HepG2 (cell line): ENCODE results near the gene URB1. TPM values are rescaled to one million over a fixed set of nuclear protein-coding genes. Genes with fewer than 3 reads are reported as not detected.

Experiments
- ATAC-seq: fragments of 200-7000 bp; cut with Tn5 transposase; 3 replicates; pipeline ENCODE4 v1.9.1; 2020; ENCODE audit warnings: mild to moderate bottlenecking, moderate library complexity
- BruUV-seq: library from RNA; stranded (reverse); fragments of 400-500 nt; replicated peaks from 2 replicates; lab custom pipeline; 2021; lab: Mats Ljungman, UMichigan
- CTCF ChIA-PET: fragments of 300-600 bp; formaldehyde crosslinking; extraction: SDS; loops from one replicate; lab custom pipeline; 2021; ENCODE audit warnings: low total read pairs, inconsistent platforms, low intra/inter-chr PET ratio; lab: Yijun Ruan, JAX
- POLR2A ChIA-PET: fragments of 350-600 bp; sonication (Branson Sonifier 250); formaldehyde crosslinking; loops from one replicate; lab custom pipeline; 2020; ENCODE audit warnings: antibody characterized with exemption, inconsistent platforms; lab: Yijun Ruan, JAX
- DNase-seq: peaks from one replicate; pipeline ENCODE4 v3.0.0-alpha.2; 2015; ENCODE audit warnings: low spot score
- FAIRE-seq: peaks from 3 replicates; lab custom pipeline; 2011; peaks lifted over from hg19 to GRCh38; lab: Jason Lieb, UNC
- H2AFZ ChIP-seq: one replicate; pipeline ENCODE4 v1.6.1; 2011; ENCODE audit warnings: low read length, inconsistent platforms
- H3K27ac ChIP-seq: fragments of 300-600 bp; 3 replicates; pipeline ENCODE4 v1.8.0; 2011; ENCODE audit warnings: mixed run types, mild to moderate bottlenecking, mixed read lengths, low read length, inconsistent platforms; ENCODE audit not compliant: insufficient read depth; ENCODE audit errors: extremely low read length
- H3K27me3 ChIP-seq, 2 experiments: fragments of 200-600 bp in 1 of 2; 2 replicates in 1 of 2; 3 replicates in 1 of 2; pipeline versions ENCODE4 v1.6.0 to v1.8.0; 2011; ENCODE audit warnings: low read length in 2 of 2, mild to moderate bottlenecking in 2 of 2, moderate library complexity in 2 of 2, inconsistent platforms in 1 of 2; ENCODE audit not compliant: insufficient read depth in 2 of 2, control insufficient read depth in 1 of 2
- H3K36me3 ChIP-seq, 2 experiments: fragments of 200-600 bp in 1 of 2; replicated peaks in 1 of 2; 2 replicates in 1 of 2; 3 replicates in 1 of 2; pipeline versions ENCODE4 v1.5.1 to v1.8.0; 2011; ENCODE audit warnings: low read length in 2 of 2, inconsistent platforms in 1 of 2; ENCODE audit not compliant: insufficient read depth in 2 of 2, control insufficient read depth in 1 of 2
- H3K4me1 ChIP-seq: 2 replicates; pipeline ENCODE4 v1.5.1; 2012; ENCODE audit warnings: low read length, inconsistent platforms; ENCODE audit not compliant: insufficient read depth
- H3K4me2 ChIP-seq: 2 replicates; pipeline ENCODE4 v1.6.0; 2011; ENCODE audit warnings: low read depth, low read length, inconsistent platforms
- H3K4me3 ChIP-seq, 3 experiments: fragments of 200-600 bp in 1 of 3; sonication (generic), shearing (Covaris generic) in 1 of 3; replicated peaks in 1 of 3; 2 replicates each; pipeline ENCODE4 v1.5.1; 2011 to 2016; ENCODE audit warnings: low read length in 3 of 3, inconsistent platforms in 2 of 3, low read depth in 2 of 3, mild to moderate bottlenecking in 2 of 3, control low read depth in 1 of 3, mixed read lengths in 1 of 3; ENCODE audit not compliant: insufficient read depth in 1 of 3
- H3K79me2 ChIP-seq: one replicate; pipeline ENCODE4 v1.6.1; 2011; ENCODE audit warnings: low read length, inconsistent platforms; ENCODE audit not compliant: insufficient read depth
- H3K9ac ChIP-seq: 2 replicates; pipeline ENCODE4 v1.6.0; 2011; ENCODE audit warnings: mild to moderate bottlenecking, low read depth, low read length, inconsistent platforms; ENCODE audit not compliant: insufficient read depth
- H3K9me3 ChIP-seq: 2 replicates; pipeline ENCODE4 v1.5.1; 2012; ENCODE audit warnings: mild to moderate bottlenecking, low read length
- H4K20me1 ChIP-seq: 2 replicates; pipeline ENCODE4 v1.6.0; 2011; ENCODE audit warnings: inconsistent platforms, mild to moderate bottlenecking, low read length, moderate library complexity; ENCODE audit not compliant: insufficient read depth
- ARNT2 ChIP-seq: sonication (generic); formaldehyde crosslinking; IDR thresholded peaks from 2 replicates; pipeline ENCODE4 v1.8.0; 2022; ENCODE audit warnings: mild to moderate bottlenecking, low read depth, missing genetic modification reagents, moderate library complexity
- CSRNP1 ChIP-seq: sonication (generic); formaldehyde crosslinking; IDR thresholded peaks from 2 replicates; pipeline ENCODE4 v1.8.1; 2023; ENCODE audit warnings: mild to moderate bottlenecking, missing genetic modification reagents
- HNRNPK ChIP-seq: fragments of 200-400 bp; formaldehyde crosslinking; IDR thresholded peaks from 2 replicates; pipeline ENCODE4 v1.6.1; 2018; ENCODE audit warnings: low read length, low read depth, moderate library complexity, mild to moderate bottlenecking; ENCODE audit not compliant: poor library complexity, severe bottlenecking
- KDM2A ChIP-seq: sonication (generic); formaldehyde crosslinking; IDR thresholded peaks from 2 replicates; pipeline ENCODE4 v1.4.0; 2020; ENCODE audit warnings: low read depth, missing genetic modification reagents, borderline replicate concordance
- PRDM4 ChIP-seq: sonication (generic); formaldehyde crosslinking; IDR thresholded peaks from 2 replicates; pipeline ENCODE4 v1.9.0; 2021; ENCODE audit warnings: missing genetic modification reagents, borderline replicate concordance
- SRF ChIP-seq: IDR thresholded peaks from 2 replicates; pipeline ENCODE4 v1.6.1; 2011; ENCODE audit warnings: mild to moderate bottlenecking, low read depth, low read length, moderate library complexity
- ZBTB34 ChIP-seq: sonication (generic); formaldehyde crosslinking; IDR thresholded peaks from 2 replicates; pipeline ENCODE4 v1.8.0; 2022; ENCODE audit warnings: mild to moderate bottlenecking, missing genetic modification reagents
- ZNF264 ChIP-seq: sonication (generic); formaldehyde crosslinking; IDR thresholded peaks from 2 replicates; pipeline ENCODE4 v1.4.0; 2020; ENCODE audit warnings: missing genetic modification reagents
- ZNF446 ChIP-seq: sonication (generic); formaldehyde crosslinking; IDR thresholded peaks from 2 replicates; pipeline ENCODE4 v1.5.0; 2020; ENCODE audit warnings: mild to moderate bottlenecking, missing genetic modification reagents
- ZNF451 ChIP-seq: sonication (generic); formaldehyde crosslinking; IDR thresholded peaks from 2 replicates; pipeline ENCODE4 v1.5.0; 2020; ENCODE audit warnings: mild to moderate bottlenecking, missing genetic modification reagents
- ZNF562 ChIP-seq: sonication (generic); formaldehyde crosslinking; IDR thresholded peaks from 2 replicates; pipeline ENCODE4 v1.8.0; 2022; ENCODE audit warnings: missing genetic modification reagents, borderline replicate concordance
- ZNF768 ChIP-seq: sonication (generic); formaldehyde crosslinking; IDR thresholded peaks from 2 replicates; pipeline ENCODE4 v1.4.0; 2020; ENCODE audit warnings: missing genetic modification reagents
- ZSCAN30 ChIP-seq: sonication (generic); formaldehyde crosslinking; IDR thresholded peaks from 2 replicates; pipeline ENCODE4 v1.5.0; 2020; ENCODE audit warnings: mild to moderate bottlenecking, missing genetic modification reagents
- WGBS: methylation state at CpG from one replicate; pipeline ENCODE4 v1.1.6; 2017; ENCODE audit warnings: low lambda C conversion rate; 5-methylcytosine and 5-hydroxymethylcytosine counted together
- in situ Hi-C: cut with HindIII; loops from 2 replicates; pipeline ENCODE4 v1.10.0; 2017; ENCODE audit warnings: low pct_unique_long_range_greater_than_20kb; ENCODE audit not compliant: extremely low pct_ligation_motif_present
- intact Hi-C: fragments of 100-400 bp; cut with micrococcal nuclease; formaldehyde crosslinking; loops from one replicate; pipeline ENCODE4 v1.10.0; 2022; ENCODE audit not compliant: unreplicated experiment
- polyA plus RNA-seq, 8 experiments: library from polyadenylated mRNA; depleted of rRNA in 3 of 8; stranded (reverse) in 7 of 8; unstranded in 1 of 8; fragments of >200 nt; fragmentation: Illumina TruSeq in 4 of 8; extraction: Trizol in 4 of 8; gene quantifications; 2 replicates each; pipeline versions ENCODE4 v1.2.1 to v1.2.3, GENCODE V29; 2011 to 2016; ENCODE audit warnings: low read depth in 4 of 8, missing spikeins in 1 of 8, mixed read lengths in 1 of 8; ENCODE audit not compliant: insufficient read depth in 1 of 8
- total RNA-seq, 5 experiments: library from RNA; depleted of rRNA; stranded (reverse); fragments of >200 nt; fragmentation: Illumina TruSeq; extraction: Trizol; gene quantifications; 2 replicates each; pipeline ENCODE4 v1.2.3, GENCODE V29; 2016; ENCODE audit warnings: low read depth in 1 of 5
- TF ChIP-seq, protein P1 (sequence below): sonication (generic); IDR thresholded peaks from 2 replicates; pipeline ENCODE4 v1.6.1; 2016; ENCODE audit warnings: low read depth, borderline replicate concordance
- TF ChIP-seq, protein P2 (sequence below): sonication (generic); formaldehyde crosslinking; IDR thresholded peaks from 2 replicates; pipeline ENCODE4 v1.5.0; 2020; ENCODE audit warnings: missing genetic modification reagents

Gene URB1
- total and polyA plus RNA-seq, 2 of the 13 experiments (the other 11 are each of a cell fraction or from before 2014, with no cell fraction given) = 4.5 to 16.7 TPM

DNA sequence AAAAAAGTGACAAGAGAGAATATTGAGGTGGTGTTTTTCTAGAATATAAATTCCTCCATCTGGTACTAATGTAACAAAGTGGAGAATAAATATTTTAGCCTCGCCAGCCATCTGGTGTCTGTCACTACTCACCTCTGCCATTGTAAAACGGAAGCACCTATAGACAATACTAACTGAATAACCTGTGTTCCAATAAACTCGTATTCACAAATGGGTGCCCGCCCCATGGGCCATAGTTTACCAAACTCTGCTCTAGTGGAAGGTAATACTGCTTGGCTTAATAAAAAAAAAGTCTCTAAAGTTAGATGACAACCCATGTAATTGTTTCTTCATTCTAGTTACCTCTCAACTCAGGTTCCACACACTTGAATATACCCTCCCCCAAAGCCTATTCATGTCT is 122.1 kb downstream of the URB1 start:
- no peak for FAIRE-seq
- Histone ChIP-seq H3K4me1 (no peaks in the 10 kb centered on the region), H3K9ac (no peak overlapping the region), H4K20me1 (no peaks in the 10 kb centered on the region), H3K4me3 (no peak overlapping the region), H3K79me2 (peaks cover 3% of the 10 kb centered on the region), H3K4me2 (no peak overlapping the region), H3K9me3 (no peaks in the 10 kb centered on the region), H3K27me3 (no peaks in the 10 kb centered on the region), H3K36me3 (peaks cover 8 to 49% of the 10 kb centered on the region in 2 experiments), H2AFZ (no peak overlapping the region), H3K27ac (no peak overlapping the region)
- ChIA-PET POLR2A (no interaction called here), CTCF (no interaction called here)
- BruUV-seq = no TSS peak
- ATAC-seq = no peak
- WGBS = 92% methylated on average over 4 of the region's 4 CpGs
- in situ Hi-C loops = loop anchor here (25.0 kb wide), 1 partner anchor 283 kb away; no protein-coding TSS in a partner anchor
- intact Hi-C loops = loop anchor here (10.0 kb wide), 1 partner anchor 64 kb away; no protein-coding TSS in a partner anchor
- no peak for DNase-seq
- TF ChIP-seq KDM2A (no peak), ARNT2 (CRISPR knock-in tag) (no peak), ZNF562 (CRISPR knock-in tag) (no peak), HNRNPK (no peak), ZBTB34 (CRISPR knock-in tag) (no peak), ZNF264 (no peak), CSRNP1 (no peak), ZNF446 (CRISPR knock-in tag) (no peak), ZNF451 (CRISPR knock-in tag) (no peak), ZSCAN30 (no peak), PRDM4 (CRISPR knock-in tag) (no peak), SRF (no peak), ZNF768 (CRISPR knock-in tag) (no peak)
- TF ChIP-seq, protein P1, sequence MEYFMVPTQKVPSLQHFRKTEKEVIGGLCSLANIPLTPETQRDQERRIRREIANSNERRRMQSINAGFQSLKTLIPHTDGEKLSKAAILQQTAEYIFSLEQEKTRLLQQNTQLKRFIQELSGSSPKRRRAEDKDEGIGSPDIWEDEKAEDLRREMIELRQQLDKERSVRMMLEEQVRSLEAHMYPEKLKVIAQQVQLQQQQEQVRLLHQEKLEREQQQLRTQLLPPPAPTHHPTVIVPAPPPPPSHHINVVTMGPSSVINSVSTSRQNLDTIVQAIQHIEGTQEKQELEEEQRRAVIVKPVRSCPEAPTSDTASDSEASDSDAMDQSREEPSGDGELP = no peak
- TF ChIP-seq, protein P2, sequence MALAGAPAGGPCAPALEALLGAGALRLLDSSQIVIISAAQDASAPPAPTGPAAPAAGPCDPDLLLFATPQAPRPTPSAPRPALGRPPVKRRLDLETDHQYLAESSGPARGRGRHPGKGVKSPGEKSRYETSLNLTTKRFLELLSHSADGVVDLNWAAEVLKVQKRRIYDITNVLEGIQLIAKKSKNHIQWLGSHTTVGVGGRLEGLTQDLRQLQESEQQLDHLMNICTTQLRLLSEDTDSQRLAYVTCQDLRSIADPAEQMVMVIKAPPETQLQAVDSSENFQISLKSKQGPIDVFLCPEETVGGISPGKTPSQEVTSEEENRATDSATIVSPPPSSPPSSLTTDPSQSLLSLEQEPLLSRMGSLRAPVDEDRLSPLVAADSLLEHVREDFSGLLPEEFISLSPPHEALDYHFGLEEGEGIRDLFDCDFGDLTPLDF (CRISPR knock-in tag) = no peak
